Hepatocyte (in vitro differentiated cells): ENCODE data around the gene TSPAN9.

Experiments
- EZH2 ChIP-seq: fragments of 200-600 bp; sonication (generic); IDR thresholded peaks from 2 replicates; pipeline ENCODE4 v1.6.1; 2016; ENCODE audit warnings: antibody characterized with exemption, mild to moderate bottlenecking, borderline replicate concordance
- EZH2phosphoT487 ChIP-seq: fragments of 200-600 bp; sonication (generic); IDR thresholded peaks from one replicate; pipeline ENCODE4 v1.6.1; 2018; ENCODE audit warnings: antibody characterized with exemption, mild to moderate bottlenecking, low read depth, moderate library complexity; ENCODE audit not compliant: unreplicated experiment, severe bottlenecking
- TF ChIP-seq, protein P1 (sequence below): fragments of 200-600 bp; sonication (generic); IDR thresholded peaks from 2 replicates; pipeline ENCODE4 v1.5.1; 2016; ENCODE audit warnings: antibody characterized with exemption, mild to moderate bottlenecking; ENCODE audit not compliant: poor library complexity

DNA sequence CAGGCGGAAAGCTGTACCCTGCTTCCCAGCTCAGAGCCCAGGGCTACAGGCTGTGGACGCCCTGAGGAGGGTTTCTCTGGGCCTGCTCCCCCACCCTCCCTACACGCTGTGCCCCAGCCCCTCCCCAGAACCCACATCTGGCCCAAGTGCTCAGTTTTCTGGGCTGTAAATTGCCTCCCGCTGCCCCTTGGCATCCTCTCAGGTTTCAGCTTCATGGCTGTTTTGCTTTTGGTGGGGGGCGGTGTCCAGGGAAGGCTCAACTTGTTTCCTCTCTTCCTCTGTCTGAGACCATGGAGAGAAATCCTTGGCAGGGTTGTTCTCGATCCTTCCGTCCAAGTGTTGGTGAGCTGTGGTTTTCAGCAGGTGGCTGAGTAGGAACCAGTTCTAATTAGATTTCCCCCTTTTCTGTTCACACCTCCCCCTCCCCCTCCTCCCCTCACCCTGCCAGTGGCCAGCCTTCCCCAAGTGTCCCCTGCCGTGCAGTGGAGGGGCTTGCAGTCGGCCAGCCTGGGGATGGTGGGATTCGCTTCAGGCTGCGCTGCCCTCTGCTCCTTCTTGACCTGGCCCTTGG lies 61.8 kb downstream of the TSPAN9 start:
- TF ChIP-seq, protein P1, sequence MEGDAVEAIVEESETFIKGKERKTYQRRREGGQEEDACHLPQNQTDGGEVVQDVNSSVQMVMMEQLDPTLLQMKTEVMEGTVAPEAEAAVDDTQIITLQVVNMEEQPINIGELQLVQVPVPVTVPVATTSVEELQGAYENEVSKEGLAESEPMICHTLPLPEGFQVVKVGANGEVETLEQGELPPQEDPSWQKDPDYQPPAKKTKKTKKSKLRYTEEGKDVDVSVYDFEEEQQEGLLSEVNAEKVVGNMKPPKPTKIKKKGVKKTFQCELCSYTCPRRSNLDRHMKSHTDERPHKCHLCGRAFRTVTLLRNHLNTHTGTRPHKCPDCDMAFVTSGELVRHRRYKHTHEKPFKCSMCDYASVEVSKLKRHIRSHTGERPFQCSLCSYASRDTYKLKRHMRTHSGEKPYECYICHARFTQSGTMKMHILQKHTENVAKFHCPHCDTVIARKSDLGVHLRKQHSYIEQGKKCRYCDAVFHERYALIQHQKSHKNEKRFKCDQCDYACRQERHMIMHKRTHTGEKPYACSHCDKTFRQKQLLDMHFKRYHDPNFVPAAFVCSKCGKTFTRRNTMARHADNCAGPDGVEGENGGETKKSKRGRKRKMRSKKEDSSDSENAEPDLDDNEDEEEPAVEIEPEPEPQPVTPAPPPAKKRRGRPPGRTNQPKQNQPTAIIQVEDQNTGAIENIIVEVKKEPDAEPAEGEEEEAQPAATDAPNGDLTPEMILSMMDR = no peak
- no peak for TF ChIP-seq EZH2phosphoT487
- no peak for TF ChIP-seq EZH2
